Stimulated activated CD4-positive, alpha-beta T cell treated with anti-CD3 and anti-CD28 coated beads, Interleukin-15, amount 100 ng/mL, for 1 hour (primary cell): Measurements from ENCODE around the gene STH.

ENCODE experiments used
- DNase-seq, 2 donors: peaks; one replicate each; pipeline ENCODE4 v3.0.0-alpha.2; 2020; ENCODE audit warnings: low read depth in 1 of 2, low spot score in 1 of 2

STH gene

DNA sequence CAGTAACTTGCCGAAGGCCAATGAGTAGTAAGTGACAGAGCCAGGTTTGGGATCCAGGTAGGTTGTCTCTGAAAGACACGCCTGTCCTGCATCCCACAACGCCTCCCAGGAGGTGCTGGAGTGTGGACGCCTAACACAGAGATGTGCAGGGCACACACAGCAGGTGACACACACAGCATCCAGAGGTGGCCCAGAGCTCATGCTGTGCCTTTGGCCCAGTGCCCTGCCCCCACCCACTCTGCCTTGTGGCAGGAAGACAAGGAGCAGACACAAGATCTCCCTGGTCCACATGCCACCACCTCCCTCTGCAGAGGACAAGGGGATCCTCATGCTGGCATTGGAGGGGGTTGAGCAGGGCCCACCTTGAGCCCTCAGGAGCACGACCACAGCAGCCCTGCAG is 14.7 kb upstream of the STH start:
- DNase-seq = no peak

DNA sequence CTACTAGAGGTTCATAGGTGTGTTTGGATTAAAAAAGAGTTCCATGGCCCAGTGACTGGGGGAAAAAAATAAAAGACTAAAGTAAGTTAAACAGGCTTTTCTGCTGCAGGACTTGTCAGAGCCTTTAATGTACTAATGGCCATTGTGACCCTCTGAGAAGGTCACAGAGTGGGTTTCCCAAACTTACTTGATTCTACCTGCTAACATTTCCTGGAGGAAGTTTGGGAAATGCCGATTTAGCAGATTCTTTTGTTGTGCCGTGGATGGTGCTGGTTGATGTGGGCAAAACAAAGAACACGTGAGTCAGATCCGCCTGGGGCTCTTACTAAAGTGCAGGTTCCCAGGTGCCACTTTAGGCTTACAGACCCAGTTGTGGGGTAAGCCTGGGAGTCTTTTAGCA is 13.6 kb upstream of the STH start:
- DNase-seq = no peak

DNA sequence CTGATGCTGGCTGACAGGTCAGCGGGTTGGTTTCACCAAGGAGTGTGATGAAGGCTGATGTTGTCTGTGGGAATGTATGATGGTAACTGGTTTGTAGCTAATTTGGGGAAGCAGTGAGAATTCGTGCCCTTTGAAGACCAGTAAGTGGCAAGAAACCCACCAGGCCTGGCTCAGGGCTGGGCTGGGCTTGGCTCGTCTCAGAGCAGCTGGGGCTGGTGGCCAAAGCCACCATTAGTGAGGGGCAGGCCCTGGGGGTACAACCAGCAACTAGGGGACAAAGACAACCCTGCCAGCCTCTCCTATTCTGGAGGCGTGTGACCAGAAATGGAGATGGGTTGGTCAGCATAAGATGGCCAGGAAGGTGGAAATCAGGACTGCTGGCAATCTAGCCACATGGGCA is 13.0 kb upstream of the STH start:
- DNase-seq = no peak

DNA sequence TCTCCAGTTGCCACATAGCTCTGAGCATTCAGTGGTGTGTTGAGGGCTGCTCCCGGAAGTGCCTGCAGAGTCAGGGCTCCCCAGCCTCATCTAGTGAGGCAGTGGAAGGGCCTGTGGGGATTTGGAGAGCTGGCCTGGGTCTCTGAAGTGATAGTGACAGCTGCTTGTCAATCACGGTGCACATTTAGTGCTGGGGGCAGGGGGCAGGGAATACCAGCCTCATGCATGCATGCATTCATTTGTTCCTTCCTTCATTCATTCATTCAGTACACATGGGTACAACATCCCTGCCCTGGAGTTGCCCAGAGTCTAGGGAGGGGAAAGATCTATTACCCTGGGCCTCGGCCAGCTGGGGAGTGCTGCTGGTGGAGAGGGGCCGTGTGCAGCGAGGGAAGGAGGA is 11.3 kb upstream of the STH start:
- DNase-seq = no peak

DNA sequence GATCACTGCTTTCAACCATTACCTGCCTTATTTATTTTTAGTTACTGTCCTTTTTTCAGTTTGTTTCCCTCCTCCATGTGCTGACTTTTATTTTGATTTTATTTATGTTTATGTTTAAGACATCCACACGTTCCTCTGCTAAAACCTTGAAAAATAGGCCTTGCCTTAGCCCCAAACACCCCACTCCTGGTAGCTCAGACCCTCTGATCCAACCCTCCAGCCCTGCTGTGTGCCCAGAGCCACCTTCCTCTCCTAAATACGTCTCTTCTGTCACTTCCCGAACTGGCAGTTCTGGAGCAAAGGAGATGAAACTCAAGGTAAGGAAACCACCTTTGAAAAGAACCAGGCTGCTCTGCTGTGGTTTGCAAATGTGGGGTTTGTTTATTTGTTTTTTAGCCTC is 9.3 kb upstream of the STH start:
- no peak for DNase-seq

DNA sequence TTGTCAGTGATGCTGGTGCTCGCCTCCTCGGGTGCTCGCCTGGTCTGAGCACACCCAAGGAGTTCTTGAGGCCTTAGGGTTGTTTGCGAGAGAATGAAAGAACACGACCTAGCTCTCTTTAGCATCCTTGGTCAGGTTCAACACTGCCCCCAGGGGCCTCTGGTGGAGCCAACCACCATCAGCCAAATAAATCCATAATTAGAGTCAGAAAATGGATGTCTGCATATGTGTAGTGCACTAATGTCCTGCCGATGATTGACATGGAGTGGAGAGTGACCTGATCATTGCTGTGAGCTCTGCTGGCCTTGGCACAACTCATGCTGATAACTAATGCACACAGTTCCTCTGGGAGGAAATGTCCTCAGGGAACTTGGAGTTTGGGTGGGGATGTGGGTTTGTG is 8.2 kb upstream of the STH start:
- DNase-seq = no peak

DNA sequence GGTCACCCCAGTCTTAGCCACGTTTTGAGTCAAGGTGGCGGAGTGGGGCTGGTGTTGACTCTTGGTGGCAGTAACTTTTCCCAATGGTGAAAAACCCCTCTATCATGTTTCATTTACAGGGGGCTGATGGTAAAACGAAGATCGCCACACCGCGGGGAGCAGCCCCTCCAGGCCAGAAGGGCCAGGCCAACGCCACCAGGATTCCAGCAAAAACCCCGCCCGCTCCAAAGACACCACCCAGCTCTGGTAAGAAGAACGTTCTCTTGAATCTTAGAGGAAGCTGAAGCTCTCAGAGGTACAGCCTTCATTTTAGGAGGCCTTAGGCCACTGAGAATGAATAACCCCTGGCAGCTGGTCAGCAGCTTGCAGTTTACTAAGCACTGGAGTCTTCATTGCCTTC is 7.7 kb upstream of the STH start:
- no peak for DNase-seq

DNA sequence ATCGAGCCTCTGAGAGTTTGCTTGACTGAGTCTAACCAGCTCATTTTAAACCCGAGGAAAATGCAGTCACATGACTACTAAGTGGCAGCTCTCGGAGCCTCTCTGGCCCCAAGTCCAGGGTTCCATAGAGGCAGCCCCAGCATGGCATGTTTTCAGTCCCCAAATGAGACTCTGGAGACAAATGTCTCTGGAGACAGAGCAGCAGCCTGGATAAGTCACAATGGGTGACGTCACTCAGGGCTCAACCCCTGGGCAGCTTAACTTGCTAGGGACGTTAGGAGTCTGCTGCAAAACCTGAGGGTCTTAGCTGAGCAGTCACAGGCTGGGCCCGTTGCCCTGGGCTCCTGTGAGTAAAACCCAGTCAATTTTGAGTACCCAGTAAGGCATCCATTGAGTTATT is 6.9 kb upstream of the STH start:
- DNase-seq = no peak

DNA sequence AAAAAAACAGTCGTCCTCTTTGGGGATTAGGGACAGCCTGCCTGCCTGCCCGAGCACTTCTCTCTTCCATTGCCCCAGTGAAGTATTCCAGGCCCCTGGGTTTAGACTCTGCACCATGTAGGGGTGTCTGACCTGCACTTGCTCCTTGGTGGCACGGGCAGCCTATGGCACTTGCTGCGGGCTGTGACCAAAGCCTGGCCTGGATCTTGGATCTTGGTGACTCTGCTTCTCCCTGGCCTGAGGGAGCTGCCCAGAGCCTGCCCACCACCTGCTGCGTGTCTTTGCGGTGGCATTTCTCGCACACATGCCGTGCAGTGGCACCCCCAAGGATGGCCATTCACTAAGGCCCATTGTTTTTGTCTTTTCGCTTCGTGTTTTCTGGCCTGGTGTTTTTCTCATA is 6.1 kb upstream of the STH start:
- no peak for DNase-seq

DNA sequence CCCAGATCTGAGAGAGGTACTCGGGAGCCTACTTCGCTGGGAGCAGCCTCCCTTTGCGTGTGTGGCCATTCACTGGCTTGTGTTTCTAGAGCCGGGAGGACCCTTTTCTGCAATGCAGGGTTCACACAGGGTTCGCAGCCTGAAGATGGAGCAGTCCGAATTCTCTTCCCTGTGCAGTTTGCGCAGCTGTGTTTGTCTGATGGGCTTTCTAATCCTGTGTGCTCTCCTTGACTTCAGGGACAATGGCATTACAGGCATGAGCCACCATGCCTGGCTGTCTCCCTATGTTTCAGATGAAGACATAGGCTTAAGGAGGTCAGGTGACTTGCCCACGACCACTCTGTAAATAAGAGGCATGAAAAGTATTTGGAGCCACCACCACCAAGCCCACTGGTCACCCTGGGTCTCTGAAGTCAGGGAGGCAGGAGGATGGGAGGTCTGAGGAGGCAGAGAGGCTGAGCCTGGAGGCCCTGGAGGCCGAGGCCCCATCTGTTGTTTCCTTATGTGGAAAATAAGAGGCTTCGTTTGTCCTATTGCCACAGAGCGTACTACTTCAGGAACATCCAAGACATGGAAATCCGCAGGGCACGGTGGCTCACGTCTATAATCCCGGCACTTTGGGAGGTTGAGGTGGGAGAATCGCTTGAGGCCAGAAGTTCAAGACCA is 5.0 kb upstream of the STH start:
- no peak for DNase-seq

DNA sequence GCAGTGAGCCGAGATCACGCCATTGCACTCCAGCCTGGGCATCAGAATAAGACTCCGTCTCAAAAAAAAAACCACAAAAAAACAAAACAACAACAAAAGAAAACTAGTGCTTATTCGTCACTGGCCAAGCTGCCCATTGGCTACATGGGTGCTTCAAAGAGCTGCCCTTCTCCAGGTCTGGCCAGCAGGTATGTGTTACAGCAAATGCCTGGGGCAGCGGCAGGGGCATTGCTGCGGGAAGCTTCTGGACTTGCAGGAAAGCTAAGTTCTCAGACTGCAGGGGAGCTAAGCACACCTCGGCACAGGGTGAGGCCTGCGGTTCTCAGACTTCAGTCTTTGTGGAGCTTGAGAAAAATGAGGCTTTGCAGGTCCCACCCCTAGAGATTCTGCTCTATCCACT is 4.1 kb upstream of the STH start:
- no peak for DNase-seq

DNA sequence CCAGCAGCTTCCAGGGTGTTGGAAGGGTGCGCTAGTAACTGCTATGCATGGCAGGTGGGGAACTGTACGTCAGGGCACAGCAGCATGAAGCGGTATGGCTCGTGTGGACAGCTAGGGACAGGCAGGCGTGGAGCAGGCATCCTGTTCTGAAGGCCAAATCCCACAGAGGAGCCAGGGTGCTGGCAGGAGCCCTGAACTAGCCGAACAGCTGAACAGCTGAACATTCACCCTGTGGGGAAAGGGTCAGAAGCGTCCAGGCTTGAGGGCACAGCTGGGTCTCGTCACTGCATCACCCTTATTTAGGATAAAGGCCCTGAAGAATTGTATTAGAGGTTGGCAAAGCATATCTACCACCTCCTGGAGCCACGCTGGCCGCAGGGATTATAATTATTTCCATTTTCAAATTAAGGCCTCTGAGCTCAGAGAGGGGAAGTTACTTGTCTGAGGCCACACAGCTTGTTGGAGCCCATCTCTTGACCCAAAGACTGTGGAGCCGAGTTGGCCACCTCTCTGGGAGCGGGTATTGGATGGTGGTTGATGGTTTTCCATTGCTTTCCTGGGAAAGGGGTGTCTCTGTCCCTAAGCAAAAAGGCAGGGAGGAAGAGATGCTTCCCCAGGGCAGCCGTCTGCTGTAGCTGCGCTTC is 3.3 kb upstream of the STH start:
- no peak for DNase-seq

DNA sequence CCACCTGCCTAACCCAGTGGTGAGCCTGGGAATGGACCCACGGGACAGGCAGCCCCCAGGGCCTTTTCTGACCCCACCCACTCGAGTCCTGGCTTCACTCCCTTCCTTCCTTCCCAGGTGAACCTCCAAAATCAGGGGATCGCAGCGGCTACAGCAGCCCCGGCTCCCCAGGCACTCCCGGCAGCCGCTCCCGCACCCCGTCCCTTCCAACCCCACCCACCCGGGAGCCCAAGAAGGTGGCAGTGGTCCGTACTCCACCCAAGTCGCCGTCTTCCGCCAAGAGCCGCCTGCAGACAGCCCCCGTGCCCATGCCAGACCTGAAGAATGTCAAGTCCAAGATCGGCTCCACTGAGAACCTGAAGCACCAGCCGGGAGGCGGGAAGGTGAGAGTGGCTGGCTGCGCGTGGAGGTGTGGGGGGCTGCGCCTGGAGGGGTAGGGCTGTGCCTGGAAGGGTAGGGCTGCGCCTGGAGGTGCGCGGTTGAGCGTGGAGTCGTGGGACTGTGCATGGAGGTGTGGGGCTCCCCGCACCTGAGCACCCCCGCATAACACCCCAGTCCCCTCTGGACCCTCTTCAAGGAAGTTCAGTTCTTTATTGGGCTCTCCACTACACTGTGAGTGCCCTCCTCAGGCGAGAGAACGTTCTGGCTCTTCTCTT is 2.6 kb upstream of the STH start:
- no peak for DNase-seq

DNA sequence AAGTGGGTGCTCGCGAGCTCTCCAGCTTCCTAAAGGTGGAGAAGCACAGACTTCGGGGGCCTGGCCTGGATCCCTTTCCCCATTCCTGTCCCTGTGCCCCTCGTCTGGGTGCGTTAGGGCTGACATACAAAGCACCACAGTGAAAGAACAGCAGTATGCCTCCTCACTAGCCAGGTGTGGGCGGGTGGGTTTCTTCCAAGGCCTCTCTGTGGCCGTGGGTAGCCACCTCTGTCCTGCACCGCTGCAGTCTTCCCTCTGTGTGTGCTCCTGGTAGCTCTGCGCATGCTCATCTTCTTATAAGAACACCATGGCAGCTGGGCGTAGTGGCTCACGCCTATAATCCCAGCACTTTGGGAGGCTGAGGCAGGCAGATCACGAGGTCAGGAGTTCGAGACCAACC is 1.9 kb upstream of the STH start:
- no peak for DNase-seq

DNA sequence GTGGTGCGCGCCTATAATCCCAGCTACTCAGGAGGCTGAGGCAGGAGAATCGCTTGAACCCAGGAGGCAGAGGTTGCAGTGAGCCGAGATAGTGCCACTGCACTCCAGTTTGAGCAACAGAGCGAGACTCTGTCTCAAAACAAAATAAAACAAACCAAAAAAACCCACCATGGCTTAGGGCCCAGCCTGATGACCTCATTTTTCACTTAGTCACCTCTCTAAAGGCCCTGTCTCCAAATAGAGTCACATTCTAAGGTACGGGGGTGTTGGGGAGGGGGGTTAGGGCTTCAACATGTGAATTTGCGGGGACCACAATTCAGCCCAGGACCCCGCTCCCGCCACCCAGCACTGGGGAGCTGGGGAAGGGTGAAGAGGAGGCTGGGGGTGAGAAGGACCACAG is 1.4 kb upstream of the STH start:
- DNase-seq = no peak

DNA sequence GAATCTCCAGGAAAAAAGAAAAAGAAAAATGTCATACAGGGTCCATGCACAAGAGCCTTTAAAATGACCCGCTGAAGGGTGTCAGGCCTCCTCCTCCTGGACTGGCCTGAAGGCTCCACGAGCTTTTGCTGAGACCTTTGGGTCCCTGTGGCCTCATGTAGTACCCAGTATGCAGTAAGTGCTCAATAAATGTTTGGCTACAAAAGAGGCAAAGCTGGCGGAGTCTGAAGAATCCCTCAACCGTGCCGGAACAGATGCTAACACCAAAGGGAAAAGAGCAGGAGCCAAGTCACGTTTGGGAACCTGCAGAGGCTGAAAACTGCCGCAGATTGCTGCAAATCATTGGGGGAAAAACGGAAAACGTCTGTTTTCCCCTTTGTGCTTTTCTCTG is 845 bp downstream of the STH start:
- no peak for DNase-seq

DNA sequence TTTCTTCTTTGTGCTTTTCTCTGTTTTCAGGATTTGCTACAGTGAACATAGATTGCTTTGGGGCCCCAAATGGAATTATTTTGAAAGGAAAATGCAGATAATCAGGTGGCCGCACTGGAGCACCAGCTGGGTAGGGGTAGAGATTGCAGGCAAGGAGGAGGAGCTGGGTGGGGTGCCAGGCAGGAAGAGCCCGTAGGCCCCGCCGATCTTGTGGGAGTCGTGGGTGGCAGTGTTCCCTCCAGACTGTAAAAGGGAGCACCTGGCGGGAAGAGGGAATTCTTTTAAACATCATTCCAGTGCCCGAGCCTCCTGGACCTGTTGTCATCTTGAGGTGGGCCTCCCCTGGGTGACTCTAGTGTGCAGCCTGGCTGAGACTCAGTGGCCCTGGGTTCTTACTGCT is 1.2 kb downstream of the STH start:
- no peak for DNase-seq

DNA sequence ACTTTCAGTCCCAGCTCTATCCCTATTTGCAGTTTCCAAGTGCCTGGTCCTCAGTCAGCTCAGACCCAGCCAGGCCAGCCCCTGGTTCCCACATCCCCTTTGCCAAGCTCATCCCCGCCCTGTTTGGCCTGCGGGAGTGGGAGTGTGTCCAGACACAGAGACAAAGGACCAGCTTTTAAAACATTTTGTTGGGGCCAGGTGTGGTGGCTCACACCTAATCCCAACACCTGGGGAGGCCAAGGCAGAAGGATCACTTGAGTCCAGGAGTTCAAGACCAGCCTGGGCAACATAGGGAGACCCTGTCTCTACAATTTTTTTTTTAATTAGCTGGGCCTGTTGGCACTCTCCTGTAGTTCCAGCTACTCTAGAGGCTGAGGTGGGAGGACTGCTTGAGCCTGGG is 1.7 kb downstream of the STH start:
- no peak for DNase-seq

DNA sequence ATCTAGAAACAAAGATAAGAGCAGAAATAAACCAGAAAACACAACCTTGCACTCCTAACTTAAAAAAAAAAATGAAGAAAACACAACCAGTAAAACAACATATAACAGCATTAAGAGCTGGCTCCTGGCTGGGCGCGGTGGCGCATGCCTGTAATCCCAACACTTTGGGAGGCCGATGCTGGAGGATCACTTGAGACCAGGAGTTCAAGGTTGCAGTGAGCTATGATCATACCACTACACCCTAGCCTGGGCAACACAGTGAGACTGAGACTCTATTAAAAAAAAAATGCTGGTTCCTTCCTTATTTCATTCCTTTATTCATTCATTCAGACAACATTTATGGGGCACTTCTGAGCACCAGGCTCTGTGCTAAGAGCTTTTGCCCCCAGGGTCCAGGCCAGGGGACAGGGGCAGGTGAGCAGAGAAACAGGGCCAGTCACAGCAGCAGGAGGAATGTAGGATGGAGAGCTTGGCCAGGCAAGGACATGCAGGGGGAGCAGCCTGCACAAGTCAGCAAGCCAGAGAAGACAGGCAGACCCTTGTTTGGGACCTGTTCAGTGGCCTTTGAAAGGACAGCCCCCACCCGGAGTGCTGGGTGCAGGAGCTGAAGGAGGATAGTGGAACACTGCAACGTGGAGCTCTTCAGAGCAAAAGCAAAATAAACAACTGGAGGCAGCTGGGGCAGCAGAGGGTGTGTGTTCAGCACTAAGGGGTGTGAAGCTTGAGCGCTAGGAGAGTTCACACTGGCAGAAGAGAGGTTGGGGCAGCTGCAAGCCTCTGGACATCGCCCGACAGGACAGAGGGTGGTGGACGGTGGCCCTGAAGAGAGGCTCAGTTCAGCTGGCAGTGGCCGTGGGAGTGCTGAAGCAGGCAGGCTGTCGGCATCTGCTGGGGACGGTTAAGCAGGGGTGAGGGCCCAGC is 2.6 kb downstream of the STH start:
- no peak for DNase-seq

DNA sequence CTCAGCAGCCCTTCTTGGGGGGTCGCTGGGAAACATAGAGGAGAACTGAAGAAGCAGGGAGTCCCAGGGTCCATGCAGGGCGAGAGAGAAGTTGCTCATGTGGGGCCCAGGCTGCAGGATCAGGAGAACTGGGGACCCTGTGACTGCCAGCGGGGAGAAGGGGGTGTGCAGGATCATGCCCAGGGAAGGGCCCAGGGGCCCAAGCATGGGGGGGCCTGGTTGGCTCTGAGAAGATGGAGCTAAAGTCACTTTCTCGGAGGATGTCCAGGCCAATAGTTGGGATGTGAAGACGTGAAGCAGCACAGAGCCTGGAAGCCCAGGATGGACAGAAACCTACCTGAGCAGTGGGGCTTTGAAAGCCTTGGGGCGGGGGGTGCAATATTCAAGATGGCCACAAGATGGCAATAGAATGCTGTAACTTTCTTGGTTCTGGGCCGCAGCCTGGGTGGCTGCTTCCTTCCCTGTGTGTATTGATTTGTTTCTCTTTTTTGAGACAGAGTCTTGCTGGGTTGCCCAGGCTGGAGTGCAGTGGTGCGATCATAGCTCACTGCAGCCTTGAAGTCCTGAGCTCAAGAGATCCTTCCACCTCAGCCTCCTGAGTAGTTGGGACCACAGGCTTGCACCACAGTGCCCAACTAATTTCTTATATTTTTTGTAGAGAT is 3.4 kb downstream of the STH start:
- DNase-seq = peak; percentile 46 to 59

DNA sequence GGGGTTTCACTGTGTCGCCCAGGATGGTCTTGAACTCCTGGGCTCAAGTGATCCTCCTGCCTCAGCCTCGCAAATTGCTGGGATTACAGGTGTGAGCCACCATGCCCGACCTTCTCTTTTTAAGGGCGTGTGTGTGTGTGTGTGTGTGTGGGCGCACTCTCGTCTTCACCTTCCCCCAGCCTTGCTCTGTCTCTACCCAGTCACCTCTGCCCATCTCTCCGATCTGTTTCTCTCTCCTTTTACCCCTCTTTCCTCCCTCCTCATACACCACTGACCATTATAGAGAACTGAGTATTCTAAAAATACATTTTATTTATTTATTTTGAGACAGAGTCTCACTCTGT is 3.9 kb downstream of the STH start:
- no peak for DNase-seq
